Astrocyte of the cerebellum (primary cell): Measurements from ENCODE around the gene PODXL.
A peak's percentile ranks its signal among the peaks of the same experiment; 100 is the strongest.
"Not testable (repeated sequence)": the region's sequence is repeated elsewhere in the genome, so short reads cannot be mapped to it uniquely, and the experiment has no call there.

Experiments used
- DNase-seq: peaks from one replicate; pipeline ENCODE4 v3.0.0-alpha.2; 2011; ENCODE audit warnings: low read depth
- H3K4me3 ChIP-seq: 2 replicates; pipeline ENCODE4 v1.5.1; 2011; ENCODE audit warnings: mild to moderate bottlenecking, low read depth, low read length, moderate library complexity
- CTCF ChIP-seq: IDR thresholded peaks from 2 replicates; pipeline ENCODE4 v1.5.1; 2012; ENCODE audit warnings: low read length, low read depth, moderate library complexity, mild to moderate bottlenecking; ENCODE audit errors: missing control alignments
- in situ Hi-C: cut with HindIII; loops from 2 replicates; pipeline ENCODE4 v1.10.0; 2017; ENCODE audit warnings: low sequenced_read_pairs

Gene PODXL

GRCh38 chr7:131518626-131519025 is 37.8 kb downstream of the PODXL start:
- in situ Hi-C loops = loop anchor here (5.0 kb wide), 1 partner anchor 99 kb away; no protein-coding TSS in a partner anchor
- no peak for TF ChIP-seq CTCF
- no peak overlapping the region for H3K4me3 ChIP-seq
- DNase-seq = no peak

GRCh38 chr7:131517218-131517923 is 39.1 kb downstream of the PODXL start:
- no peak for DNase-seq
- in situ Hi-C loops = loop anchor here (5.0 kb wide), 1 partner anchor 100 kb away; no protein-coding TSS in a partner anchor
- H3K4me3 ChIP-seq = no peak overlapping the region
- TF ChIP-seq CTCF = no peak

GRCh38 chr7:131515471-131515870 is 41.0 kb downstream of the PODXL start:
- in situ Hi-C loops = loop anchor here (5.0 kb wide), 1 partner anchor 102 kb away; no protein-coding TSS in a partner anchor
- not testable (repeated sequence) for H3K4me3 ChIP-seq, DNase-seq

- H3K4me3 ChIP-seq = no peak overlapping the region
- peak; percentile 58 for DNase-seq
- TF ChIP-seq CTCF = peak; percentile 98
- in situ Hi-C loops = no loop called here
These were observed 43.0 kb downstream of the PODXL start for GRCh38 chr7:131513245-131514061.

- TF ChIP-seq CTCF = no peak
- in situ Hi-C loops = no loop called here
- H3K4me3 ChIP-seq = no peak overlapping the region
- DNase-seq = no peak
These were observed 44.5 kb downstream of the PODXL start for GRCh38 chr7:131511774-131512535.

- H3K4me3 ChIP-seq = no peak overlapping the region
- in situ Hi-C loops = no loop called here
- no peak for DNase-seq
- TF ChIP-seq CTCF = no peak
These were observed 45.4 kb downstream of the PODXL start for GRCh38 chr7:131511071-131511470.
